ENCODE results near the gene SGMS1.

The SGMS1 gene

GRCh38 chr10:50332108-50332842, 291.5 kb downstream of the SGMS1 start:
- no peak overlapping the region for H3K4me3 ChIP-seq (ENCODE audit: insufficient read depth, low read length, poor library complexity, severe bottlenecking)
- H3K36me3 ChIP-seq (ENCODE audit: low read length) = no peaks in the 10 kb centered on the region
- H3K79me2 ChIP-seq (ENCODE audit: insufficient read depth, low read length) = no peaks in the 10 kb centered on the region
- no peaks in the 10 kb centered on the region; the same call in 1 of the 2 replicates for H4K20me1 ChIP-seq (ENCODE audit: low read depth, low read length)
- H3K27me3 ChIP-seq (ENCODE audit: low read length) = no peaks in the 10 kb centered on the region
- no peak overlapping the region for H2AFZ ChIP-seq (ENCODE audit: low read depth, low read length, severe bottlenecking)
- no peak overlapping the region for H3K27ac ChIP-seq (ENCODE audit: low read depth, low read length)
- H3K9me2 ChIP-seq (replicated peaks; ENCODE audit: insufficient read depth, low read length) = no peaks in the 10 kb centered on the region
- H3K4me2 ChIP-seq (ENCODE audit: low read depth, low read length, poor library complexity, severe bottlenecking) = no peak overlapping the region
- no peak overlapping the region for H3K9ac ChIP-seq (ENCODE audit: low read length)
- H3F3A ChIP-seq (ENCODE audit: insufficient read depth) = no peaks in the 10 kb centered on the region
- no peaks in the 10 kb centered on the region for H3K9me3 ChIP-seq (ENCODE audit: insufficient read depth, low read length)
- TF ChIP-seq EZH2phosphoT487 (conservative IDR thresholded peaks at IDR 0.05; ENCODE audit: low read length) (no peak), CTCF (IDR thresholded peaks at IDR 0.05; ENCODE audit: insufficient read depth, low read length, poor library complexity, severe bottlenecking) (no peak)

GRCh38 chr10:50331486-50331885, 292.3 kb downstream of the SGMS1 start:
- Histone ChIP-seq H3K79me2 (ENCODE audit: insufficient read depth, low read length) (no peaks in the 10 kb centered on the region), H3K27me3 (ENCODE audit: low read length) (no peaks in the 10 kb centered on the region), H3K9me2 (replicated peaks; ENCODE audit: insufficient read depth, low read length) (no peaks in the 10 kb centered on the region), H3F3A (ENCODE audit: insufficient read depth) (no peaks in the 10 kb centered on the region), H4K20me1 (ENCODE audit: low read depth, low read length) (no peaks in the 10 kb centered on the region; the same call in 1 of the 2 replicates), H2AFZ (ENCODE audit: low read depth, low read length, severe bottlenecking) (no peak overlapping the region), H3K9me3 (ENCODE audit: insufficient read depth, low read length) (no peaks in the 10 kb centered on the region), H3K36me3 (ENCODE audit: low read length) (no peaks in the 10 kb centered on the region), H3K9ac (ENCODE audit: low read length) (no peak overlapping the region), H3K4me2 (ENCODE audit: low read depth, low read length, poor library complexity, severe bottlenecking) (no peak overlapping the region), H3K4me3 (ENCODE audit: insufficient read depth, low read length, poor library complexity, severe bottlenecking) (no peak overlapping the region), H3K27ac (ENCODE audit: low read depth, low read length) (no peak overlapping the region)
- TF ChIP-seq EZH2phosphoT487 (conservative IDR thresholded peaks at IDR 0.05; ENCODE audit: low read length) (no peak), CTCF (IDR thresholded peaks at IDR 0.05; ENCODE audit: insufficient read depth, low read length, poor library complexity, severe bottlenecking) (no peak)

GRCh38 chr10:50326757-50327701, 296.7 kb downstream of the SGMS1 start:
- H3K9me2 ChIP-seq (replicated peaks; ENCODE audit: insufficient read depth, low read length) = no peaks in the 10 kb centered on the region
- H3K9me3 ChIP-seq (ENCODE audit: insufficient read depth, low read length) = no peaks in the 10 kb centered on the region
- H3K4me2 ChIP-seq (ENCODE audit: low read depth, low read length, poor library complexity, severe bottlenecking) = no peak overlapping the region
- H3K27me3 ChIP-seq (ENCODE audit: low read length) = no peaks in the 10 kb centered on the region
- no peak overlapping the region for H3K4me3 ChIP-seq (ENCODE audit: insufficient read depth, low read length, poor library complexity, severe bottlenecking)
- no peak overlapping the region for H2AFZ ChIP-seq (ENCODE audit: low read depth, low read length, severe bottlenecking)
- H3K36me3 ChIP-seq (ENCODE audit: low read length) = no peaks in the 10 kb centered on the region; the same call in 1 of the 2 replicates
- no peaks in the 10 kb centered on the region; the same call in 1 of the 2 replicates for H4K20me1 ChIP-seq (ENCODE audit: low read depth, low read length)
- TF ChIP-seq CTCF (IDR thresholded peaks at IDR 0.05; ENCODE audit: insufficient read depth, low read length, poor library complexity, severe bottlenecking) = no peak
- H3K27ac ChIP-seq (ENCODE audit: low read depth, low read length) = no peak overlapping the region
- H3F3A ChIP-seq (ENCODE audit: insufficient read depth) = no peaks in the 10 kb centered on the region
- no peaks in the 10 kb centered on the region for H3K79me2 ChIP-seq (ENCODE audit: insufficient read depth, low read length)
- H3K9ac ChIP-seq (ENCODE audit: low read length) = no peak overlapping the region
